Trophoblast cell (in vitro differentiated cells and primary cell): Measurements from ENCODE around the gene NDST4.

ENCODE experiments used
- DNase-seq, 2 donors: peaks; one replicate each; pipeline ENCODE4 v3.0.0-alpha.2; 2016
- H2AFZ ChIP-seq: 2 replicates; pipeline ENCODE4 v1.6.1; 2013; ENCODE audit warnings: low read length, moderate library complexity, mild to moderate bottlenecking; ENCODE audit not compliant: insufficient read depth, poor library complexity
- H2AK5ac ChIP-seq: 2 replicates; pipeline ENCODE4 v1.6.1; 2013; ENCODE audit warnings: mild to moderate bottlenecking, low read length
- H2BK120ac ChIP-seq: 2 replicates; pipeline ENCODE4 v1.6.1; 2013; ENCODE audit warnings: low read length, mild to moderate bottlenecking, moderate library complexity; ENCODE audit not compliant: insufficient read depth, poor library complexity
- H2BK12ac ChIP-seq: 2 replicates; pipeline ENCODE4 v1.6.1; 2013; ENCODE audit warnings: mild to moderate bottlenecking, low read length, moderate library complexity
- H2BK5ac ChIP-seq: 2 replicates; pipeline ENCODE4 v1.6.1; 2013; ENCODE audit warnings: low read length, low read depth, moderate library complexity, mild to moderate bottlenecking; ENCODE audit not compliant: poor library complexity
- H3K14ac ChIP-seq: 2 replicates; pipeline ENCODE4 v1.6.1; 2013; ENCODE audit warnings: mild to moderate bottlenecking, low read length
- H3K18ac ChIP-seq: 2 replicates; pipeline ENCODE4 v1.6.1; 2013; ENCODE audit warnings: mild to moderate bottlenecking, low read length
- H3K23ac ChIP-seq: 2 replicates; pipeline ENCODE4 v1.6.1; 2013; ENCODE audit warnings: low read length
- H3K27ac ChIP-seq: 2 replicates; pipeline ENCODE4 v1.5.1; 2013; ENCODE audit warnings: low read depth, mild to moderate bottlenecking, inconsistent platforms, low read length, moderate library complexity
- H3K27me3 ChIP-seq: 2 replicates; pipeline ENCODE4 v1.6.1; 2013; ENCODE audit warnings: inconsistent platforms, mild to moderate bottlenecking, low read length, moderate library complexity; ENCODE audit not compliant: insufficient read depth
- H3K36me3 ChIP-seq, 2 experiments: 1 replicate in 1 of 2; 2 replicates in 1 of 2; pipeline ENCODE4 v1.6.1; 2013; ENCODE audit warnings: low read length in 2 of 2, mild to moderate bottlenecking in 2 of 2, moderate library complexity in 1 of 2; ENCODE audit not compliant: insufficient read depth in 2 of 2, control insufficient read depth in 1 of 2
- H3K4ac ChIP-seq: 2 replicates; pipeline ENCODE4 v1.6.1; 2013; ENCODE audit warnings: low read depth, mild to moderate bottlenecking, low read length, moderate library complexity
- H3K4me1 ChIP-seq, 2 experiments: 1 replicate in 1 of 2; 2 replicates in 1 of 2; pipeline ENCODE4 v1.6.1; 2013; ENCODE audit warnings: low read length in 2 of 2, mild to moderate bottlenecking in 2 of 2, moderate library complexity in 1 of 2; ENCODE audit not compliant: insufficient read depth in 2 of 2, control insufficient read depth in 1 of 2
- H3K4me2 ChIP-seq: 2 replicates; pipeline ENCODE4 v1.6.1; 2013; ENCODE audit warnings: inconsistent platforms, mild to moderate bottlenecking, low read length, moderate library complexity
- H3K4me3 ChIP-seq: 2 replicates; pipeline ENCODE4 v1.5.1; 2013; ENCODE audit warnings: mild to moderate bottlenecking, low read depth, low read length, inconsistent platforms
- H3K79me1 ChIP-seq: one replicate; pipeline ENCODE4 v1.6.1; 2013; ENCODE audit warnings: low read length
- H3K79me2 ChIP-seq: 2 replicates; pipeline ENCODE4 v1.6.1; 2013; ENCODE audit warnings: low read length, mild to moderate bottlenecking; ENCODE audit not compliant: control insufficient read depth, insufficient read depth, poor library complexity
- H3K9ac ChIP-seq: 2 replicates; pipeline ENCODE4 v1.6.1; 2013; ENCODE audit warnings: mild to moderate bottlenecking, low read length
- H3K9me3 ChIP-seq: 2 replicates; pipeline ENCODE4 v1.6.1; 2013; ENCODE audit warnings: low read depth, mild to moderate bottlenecking, control low read depth, inconsistent platforms, low read length; ENCODE audit not compliant: insufficient read depth
- H4K12ac ChIP-seq: 2 replicates; pipeline ENCODE4 v1.6.1; 2013; ENCODE audit warnings: low read depth, mild to moderate bottlenecking, low read length, moderate library complexity
- H4K8ac ChIP-seq: 2 replicates; pipeline ENCODE4 v1.6.1; 2013; ENCODE audit warnings: low read depth, mild to moderate bottlenecking, low read length, moderate library complexity
- H4K91ac ChIP-seq: one replicate; pipeline ENCODE4 v1.6.1; 2013; ENCODE audit warnings: low read depth, mild to moderate bottlenecking, low read length, moderate library complexity
- WGBS: extraction: QIAGEN DNeasy Blood & Tissue Kit; methylation state at CpG from one replicate; pipeline ENCODE4 v1.1.7; 2013; ENCODE audit warnings: missing lambda C conversion rate; ENCODE audit not compliant: insufficient read length, insufficient coverage; ENCODE audit errors: extremely low coverage; 5-methylcytosine and 5-hydroxymethylcytosine counted together

NDST4 gene

GRCh38 chr4:114813961-114814360 is 299.5 kb downstream of the NDST4 start:
- Histone ChIP-seq H4K8ac (no peak overlapping the region), H3K18ac (no peak overlapping the region), H3K4me1 (no peaks in the 10 kb centered on the region), H4K12ac (no peak overlapping the region), H2BK5ac (no peak overlapping the region), H3K4me2 (no peak overlapping the region), H3K9me3 (no peaks in the 10 kb centered on the region), H3K4me3 (no peak overlapping the region), H2BK120ac (no peak overlapping the region), H3K14ac (no peak overlapping the region), H3K36me3 (no peaks in the 10 kb centered on the region), H2AK5ac (no peak overlapping the region), H3K4ac (no peak overlapping the region), H4K91ac (no peak overlapping the region), H2BK12ac (no peak overlapping the region), H3K79me1 (no peaks in the 10 kb centered on the region), H3K23ac (no peak overlapping the region), H3K27me3 (no peaks in the 10 kb centered on the region), H2AFZ (no peak overlapping the region), H3K9ac (no peak overlapping the region), H3K79me2 (no peaks in the 10 kb centered on the region), H3K27ac (no peak overlapping the region)
- DNase-seq, result no peak
- WGBS, result no CpG with 5 or more reads among the region's 1 CpG

DNA sequence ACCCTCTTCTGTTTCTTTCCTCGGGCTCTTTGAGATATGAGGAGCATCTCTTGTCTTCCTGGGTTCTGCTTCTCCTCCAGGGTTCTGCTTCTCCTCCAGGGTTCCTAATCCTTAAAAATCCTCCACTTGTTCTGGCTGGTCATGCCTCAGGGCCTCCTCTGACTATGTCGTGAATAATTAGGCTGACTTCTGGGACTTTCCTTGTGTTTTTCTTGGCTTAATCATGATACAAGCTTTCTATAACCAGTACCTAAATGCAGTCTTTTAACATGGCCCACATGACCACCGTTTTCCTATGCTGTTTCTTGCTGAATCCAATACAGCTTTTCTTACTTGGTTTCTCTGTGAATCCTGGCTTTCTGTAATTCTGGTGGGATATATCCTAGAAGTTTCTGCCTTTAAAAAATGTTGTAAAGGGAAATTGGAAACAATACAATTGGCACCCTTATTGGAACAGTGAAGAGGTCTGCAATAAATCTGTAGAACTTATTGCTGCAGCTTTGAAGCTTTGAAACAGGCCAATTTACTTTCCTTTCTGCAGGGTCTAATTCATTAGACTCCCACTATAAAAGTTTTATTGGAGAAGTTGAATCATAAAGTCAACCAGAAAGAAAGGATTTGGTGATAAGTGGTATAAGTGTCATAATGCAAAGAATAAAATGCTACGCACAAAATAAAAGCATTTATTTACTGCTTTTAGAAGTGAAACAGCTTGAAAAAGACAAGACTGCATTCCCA is 301.7 kb downstream of the NDST4 start:
- no peak overlapping the region for H3K4me3 ChIP-seq
- H3K27ac ChIP-seq, result no peak overlapping the region
- no peaks in the 10 kb centered on the region for H3K27me3 ChIP-seq
- H3K79me2 ChIP-seq, result no peaks in the 10 kb centered on the region
- H3K9me3 ChIP-seq, result no peaks in the 10 kb centered on the region
- H3K4ac ChIP-seq, result no peak overlapping the region
- no peak overlapping the region for H2BK5ac ChIP-seq
- no peak overlapping the region for H2AFZ ChIP-seq
- no peak overlapping the region for H3K14ac ChIP-seq
- no peak overlapping the region for H2BK12ac ChIP-seq
- no peak for DNase-seq
- no peaks in the 10 kb centered on the region for H3K36me3 ChIP-seq
- H3K9ac ChIP-seq, result no peak overlapping the region
- no peak overlapping the region for H4K8ac ChIP-seq
- H2AK5ac ChIP-seq, result no peak overlapping the region
- H2BK120ac ChIP-seq, result no peak overlapping the region
- H3K23ac ChIP-seq, result no peak overlapping the region
- no peaks in the 10 kb centered on the region for H3K79me1 ChIP-seq
- H4K12ac ChIP-seq, result no peak overlapping the region
- no peak overlapping the region for H3K18ac ChIP-seq
- no peak overlapping the region for H3K4me2 ChIP-seq
- no CpG with 5 or more reads among the region's 4 CpGs for WGBS
- no peak overlapping the region for H4K91ac ChIP-seq
- no peaks in the 10 kb centered on the region for H3K4me1 ChIP-seq

GRCh38 chr4:114807759-114808404 is 305.5 kb downstream of the NDST4 start:
- H4K8ac ChIP-seq, result no peak overlapping the region
- H2AFZ ChIP-seq, result no peak overlapping the region
- no peak overlapping the region for H3K27ac ChIP-seq
- H3K4me3 ChIP-seq, result no peak overlapping the region
- H2BK5ac ChIP-seq, result no peak overlapping the region
- no peak overlapping the region for H2BK12ac ChIP-seq
- H3K4me1 ChIP-seq, result no peaks in the 10 kb centered on the region
- H3K9me3 ChIP-seq, result no peaks in the 10 kb centered on the region
- H3K36me3 ChIP-seq, result no peaks in the 10 kb centered on the region
- no peak overlapping the region for H3K9ac ChIP-seq
- no peak overlapping the region for H3K4me2 ChIP-seq
- no peak overlapping the region for H3K18ac ChIP-seq
- H2AK5ac ChIP-seq, result no peak overlapping the region
- no peak overlapping the region for H4K12ac ChIP-seq
- no peak overlapping the region for H4K91ac ChIP-seq
- no peak overlapping the region for H3K14ac ChIP-seq
- H3K4ac ChIP-seq, result no peak overlapping the region
- no CpG with 5 or more reads among the region's 14 CpGs for WGBS
- H3K79me2 ChIP-seq, result no peaks in the 10 kb centered on the region
- no peak overlapping the region for H2BK120ac ChIP-seq
- no peaks in the 10 kb centered on the region for H3K27me3 ChIP-seq
- no peaks in the 10 kb centered on the region for H3K79me1 ChIP-seq
- H3K23ac ChIP-seq, result no peak overlapping the region
- DNase-seq, result peak; percentile 24 to 78

DNA sequence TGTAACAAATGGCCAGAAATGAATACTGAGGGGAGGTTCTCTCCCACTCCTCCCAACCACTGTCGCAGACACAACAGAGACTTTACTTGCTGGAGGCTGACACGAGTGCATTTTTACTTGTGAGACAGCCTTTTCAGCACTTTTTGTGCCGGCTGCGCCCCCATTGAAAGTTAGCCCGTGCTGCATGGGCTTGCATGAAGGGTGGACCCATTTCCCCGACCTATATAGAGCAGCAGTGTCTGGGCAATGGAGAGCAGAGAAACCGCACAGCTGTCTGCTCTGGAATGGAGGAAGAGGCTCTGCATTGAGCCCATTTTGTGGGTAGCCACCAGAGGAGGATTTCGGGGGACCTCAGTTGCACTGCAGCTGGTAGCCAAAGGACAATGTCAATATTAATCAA is 306.1 kb downstream of the NDST4 start:
- DNase-seq, result no peak
- no peak overlapping the region for H3K14ac ChIP-seq
- H3K27ac ChIP-seq, result no peak overlapping the region
- H3K4me3 ChIP-seq, result no peak overlapping the region
- H3K4me1 ChIP-seq, result no peaks in the 10 kb centered on the region
- H2BK120ac ChIP-seq, result no peak overlapping the region
- H3K9me3 ChIP-seq, result no peaks in the 10 kb centered on the region
- H3K79me2 ChIP-seq, result no peaks in the 10 kb centered on the region
- H3K27me3 ChIP-seq, result no peaks in the 10 kb centered on the region
- H2BK12ac ChIP-seq, result no peak overlapping the region
- no peak overlapping the region for H3K23ac ChIP-seq
- H4K8ac ChIP-seq, result no peak overlapping the region
- H3K9ac ChIP-seq, result no peak overlapping the region
- no peak overlapping the region for H2AFZ ChIP-seq
- H3K18ac ChIP-seq, result no peak overlapping the region
- no CpG with 5 or more reads among the region's 8 CpGs for WGBS
- no peak overlapping the region for H4K91ac ChIP-seq
- H2AK5ac ChIP-seq, result no peak overlapping the region
- H3K36me3 ChIP-seq, result no peaks in the 10 kb centered on the region
- no peak overlapping the region for H3K4me2 ChIP-seq
- H2BK5ac ChIP-seq, result no peak overlapping the region
- no peaks in the 10 kb centered on the region for H3K79me1 ChIP-seq
- no peak overlapping the region for H3K4ac ChIP-seq
- no peak overlapping the region for H4K12ac ChIP-seq
